PC-9 (cell line): ENCODE measurements around the gene ANKRD16. TPM values are rescaled to one million over a fixed set of nuclear protein-coding genes. Genes with fewer than 3 reads are reported as not detected.

Experiments used
- total RNA-seq: library from RNA; stranded (reverse); gene quantifications from 2 replicates; pipeline ENCODE4 v1.2.3, GENCODE V29; 2021

The ANKRD16 gene
- total RNA-seq, 1 experiment from 2014 or later = 9.8 TPM

Other genes with a start within 250 kb of the ANKRD16 start
- gene ASB13, start 223.3 kb downstream of the ANKRD16 start, total RNA-seq = 16.9 and 22.2 TPM in 2 replicates
- gene TASOR2, start 205.1 kb downstream of the ANKRD16 start, total RNA-seq = 41.8 and 60.7 TPM in 2 replicates
- gene GDI2, start 76.5 kb downstream of the ANKRD16 start, total RNA-seq = 152 and 196 TPM in 2 replicates
- gene FBH1, start 350 bp upstream of the ANKRD16 start, total RNA-seq = 68.0 and 90.9 TPM in 2 replicates
- gene IL15RA, start 87.7 kb upstream of the ANKRD16 start, total RNA-seq = 15.5 TPM in 2 replicates
- gene IL2RA, start 172.5 kb upstream of the ANKRD16 start, total RNA-seq = not detected in 2 replicates
- gene RBM17, start 199.1 kb upstream of the ANKRD16 start, total RNA-seq = 98.2 and 131 TPM in 2 replicates